Mesenchymal stem cell (in vitro differentiated cells and primary cell): ENCODE data around the gene RAD51B.
A peak's percentile ranks its signal among the peaks of the same experiment; 100 is the strongest.

Experiments
- DNase-seq: peaks from one replicate; pipeline ENCODE4 v3.0.0-alpha.2; 2013
- H2AFZ ChIP-seq: one replicate; pipeline ENCODE4 v1.6.1; 2013; ENCODE audit warnings: low read depth, mild to moderate bottlenecking, control low read depth, inconsistent platforms, low read length, moderate library complexity
- H2AK5ac ChIP-seq: 2 replicates; pipeline ENCODE4 v1.6.1; 2013; ENCODE audit warnings: low read length, moderate library complexity, mild to moderate bottlenecking, inconsistent platforms; ENCODE audit not compliant: severe bottlenecking
- H2BK120ac ChIP-seq: one replicate; pipeline ENCODE4 v1.6.1; 2013; ENCODE audit warnings: low read depth, mild to moderate bottlenecking, inconsistent platforms, low read length, moderate library complexity
- H2BK12ac ChIP-seq, 2 experiments: one replicate each; pipeline ENCODE4 v1.6.1; 2013; ENCODE audit warnings: inconsistent platforms in 2 of 2, low read length in 2 of 2, mild to moderate bottlenecking in 2 of 2, moderate library complexity in 2 of 2, control low read depth in 1 of 2
- H2BK15ac ChIP-seq: one replicate; pipeline ENCODE4 v1.6.1; 2013; ENCODE audit warnings: mild to moderate bottlenecking, low read depth, inconsistent platforms; ENCODE audit not compliant: poor library complexity, severe bottlenecking
- H2BK5ac ChIP-seq: 2 replicates; pipeline ENCODE4 v1.6.1; 2013; ENCODE audit warnings: low read depth, mild to moderate bottlenecking, low read length, control low read depth, inconsistent platforms; ENCODE audit not compliant: poor library complexity, severe bottlenecking
- H3K14ac ChIP-seq, 2 experiments: one replicate each; pipeline ENCODE4 v1.6.1; 2013; ENCODE audit warnings: inconsistent platforms in 2 of 2, low read length in 2 of 2, control low read depth in 1 of 2, mild to moderate bottlenecking in 1 of 2, moderate library complexity in 1 of 2
- H3K18ac ChIP-seq, 2 experiments: one replicate each; pipeline ENCODE4 v1.6.1; 2013; ENCODE audit warnings: inconsistent platforms in 2 of 2, low read length in 2 of 2, control low read depth in 1 of 2, low read depth in 1 of 2, mild to moderate bottlenecking in 1 of 2
- H3K23ac ChIP-seq, 2 experiments: one replicate each; pipeline ENCODE4 v1.6.1; 2013; ENCODE audit warnings: inconsistent platforms in 2 of 2, low read length in 2 of 2, mild to moderate bottlenecking in 2 of 2, moderate library complexity in 2 of 2, control low read depth in 1 of 2
- H3K27ac ChIP-seq: 2 replicates; pipeline ENCODE4 v1.5.1; 2013; ENCODE audit warnings: mild to moderate bottlenecking, moderate library complexity, low read length, control low read depth, inconsistent platforms; ENCODE audit not compliant: poor library complexity, severe bottlenecking
- H3K27me3 ChIP-seq, 2 experiments: 2 replicates each; pipeline versions ENCODE4 v1.6.1 to v1.7.0; 2013; ENCODE audit warnings: low read length in 2 of 2, mild to moderate bottlenecking in 2 of 2, moderate library complexity in 2 of 2, control low read depth in 1 of 2, inconsistent platforms in 1 of 2; ENCODE audit not compliant: control insufficient read depth in 1 of 2, insufficient read depth in 1 of 2
- H3K36me3 ChIP-seq, 2 experiments: 2 replicates each; pipeline versions ENCODE4 v1.6.1 to v1.7.0; 2013; ENCODE audit warnings: low read length in 2 of 2, control low read depth in 1 of 2, inconsistent platforms in 1 of 2, low read depth in 1 of 2, mild to moderate bottlenecking in 1 of 2; ENCODE audit not compliant: insufficient read depth in 2 of 2, control insufficient read depth in 1 of 2
- H3K4ac ChIP-seq, 2 experiments: one replicate each; pipeline ENCODE4 v1.6.1; 2013; ENCODE audit warnings: inconsistent platforms in 2 of 2, low read length in 2 of 2, mild to moderate bottlenecking in 2 of 2, moderate library complexity in 2 of 2, control low read depth in 1 of 2, low read depth in 1 of 2
- H3K4me1 ChIP-seq: 2 replicates; pipeline ENCODE4 v1.6.1; 2013; ENCODE audit warnings: low read depth, low read length, control low read depth; ENCODE audit not compliant: control insufficient read depth, insufficient read depth
- H3K4me2 ChIP-seq: 2 replicates; pipeline ENCODE4 v1.6.1; 2013; ENCODE audit warnings: low read length, mild to moderate bottlenecking, inconsistent platforms; ENCODE audit not compliant: poor library complexity, severe bottlenecking
- H3K4me3 ChIP-seq, 2 experiments: 2 replicates each; pipeline versions ENCODE4 v1.5.1 to v1.7.0; 2013; ENCODE audit warnings: low read length in 2 of 2, mild to moderate bottlenecking in 2 of 2, control low read depth in 1 of 2, low read depth in 1 of 2; ENCODE audit not compliant: insufficient read depth in 1 of 2
- H3K79me1 ChIP-seq: replicated peaks from 2 replicates; pipeline ENCODE4 v1.6.1; 2013; ENCODE audit warnings: mild to moderate bottlenecking, control low read depth, low read length, inconsistent platforms; ENCODE audit not compliant: poor library complexity, severe bottlenecking
- H3K9ac ChIP-seq: 2 replicates; pipeline ENCODE4 v1.7.0; 2013; ENCODE audit warnings: mild to moderate bottlenecking, low read length, moderate library complexity
- H3K9me3 ChIP-seq: 2 replicates; pipeline ENCODE4 v1.7.0; 2013; ENCODE audit warnings: mild to moderate bottlenecking, low read length; ENCODE audit not compliant: control insufficient read depth
- H4K8ac ChIP-seq: one replicate; pipeline ENCODE4 v1.6.1; 2013; ENCODE audit warnings: inconsistent platforms, mild to moderate bottlenecking, low read length, moderate library complexity
- H4K91ac ChIP-seq: one replicate; pipeline ENCODE4 v1.6.1; 2013; ENCODE audit warnings: mild to moderate bottlenecking, low read length, inconsistent platforms
- WGBS: methylation state at CpG from one replicate; pipeline ENCODE4 v1.1.7; 2013; ENCODE audit warnings: mixed read lengths; 5-methylcytosine and 5-hydroxymethylcytosine counted together

The RAD51B gene

GRCh38 chr14:68685419-68686204 lies 866.0 kb downstream of the RAD51B start:
- H2BK12ac ChIP-seq = peak overlapping the region; percentile 33 to 99
- no peaks in the 10 kb centered on the region for H3K36me3 ChIP-seq
- peak overlapping the region; percentile 88 for H3K27ac ChIP-seq
- peak overlapping the region; percentile 29 for H4K91ac ChIP-seq
- WGBS = 51% methylated on average over 11 of the region's 12 CpGs
- H3K9me3 ChIP-seq = peaks cover 2% of the 10 kb centered on the region
- H3K4me2 ChIP-seq = no peak overlapping the region
- H3K27me3 ChIP-seq = no peaks in the 10 kb centered on the region
- peak overlapping the region; percentile 91 for H2BK120ac ChIP-seq
- peak overlapping the region; percentile 81 for H2BK5ac ChIP-seq
- peak overlapping the region; percentile 83 for H2AK5ac ChIP-seq
- peak overlapping the region; percentile 49 to 99 for H3K4ac ChIP-seq
- peak overlapping the region in 1 of 2 experiments; percentile 56 for H3K23ac ChIP-seq
- H4K8ac ChIP-seq = peak overlapping the region; percentile 49
- peak overlapping the region; percentile 96 for H2BK15ac ChIP-seq
- H3K4me3 ChIP-seq = no peak overlapping the region
- peak overlapping the region in 1 of 2 experiments; percentile 83 for H3K14ac ChIP-seq
- peaks cover 11% of the 10 kb centered on the region for H3K79me1 ChIP-seq
- H3K4me1 ChIP-seq = peaks cover 46% of the 10 kb centered on the region
- peak; percentile 79 for DNase-seq
- peak overlapping the region; percentile 19 for H2AFZ ChIP-seq
- peak overlapping the region; percentile 47 for H3K9ac ChIP-seq
- peak overlapping the region; percentile 55 to 96 for H3K18ac ChIP-seq

- peak overlapping the region; percentile 88 for H3K27ac ChIP-seq
- H3K4ac ChIP-seq = peak overlapping the region; percentile 27 to 99
- peak overlapping the region; percentile 91 for H2BK120ac ChIP-seq
- no peak overlapping the region for H3K4me2 ChIP-seq
- peak overlapping the region; percentile 96 for H2BK15ac ChIP-seq
- H3K36me3 ChIP-seq = no peaks in the 10 kb centered on the region
- peak overlapping the region in 1 of 2 experiments; percentile 83 for H3K14ac ChIP-seq
- no peak for DNase-seq
- peak overlapping the region; percentile 55 to 96 for H3K18ac ChIP-seq
- WGBS = 78% methylated on average over 1 of the region's 1 CpG
- H3K79me1 ChIP-seq = peaks cover 9% of the 10 kb centered on the region
- H3K4me3 ChIP-seq = no peak overlapping the region
- peak overlapping the region; percentile 33 to 61 for H2BK12ac ChIP-seq
- H2AFZ ChIP-seq = peak overlapping the region; percentile 19
- H3K23ac ChIP-seq = peak overlapping the region in 1 of 2 experiments; percentile 56
- peak overlapping the region; percentile 83 for H2AK5ac ChIP-seq
- H3K4me1 ChIP-seq = peaks cover 48% of the 10 kb centered on the region
- H2BK5ac ChIP-seq = peak overlapping the region; percentile 81
- H3K9me3 ChIP-seq = peaks cover 2% of the 10 kb centered on the region
- no peaks in the 10 kb centered on the region for H3K27me3 ChIP-seq
- peak overlapping the region; percentile 29 for H4K91ac ChIP-seq
- H3K9ac ChIP-seq = peak overlapping the region; percentile 47
- peak overlapping the region; percentile 8 for H4K8ac ChIP-seq
Measured at GRCh38 chr14:68686205-68686465, 866.6 kb downstream of the RAD51B start.

- peaks cover 2% of the 10 kb centered on the region for H3K9me3 ChIP-seq
- no peak overlapping the region for H3K23ac ChIP-seq
- H3K4ac ChIP-seq = peak overlapping the region; percentile 3 to 39
- H3K79me1 ChIP-seq = peaks cover 4% of the 10 kb centered on the region
- H3K4me3 ChIP-seq = no peak overlapping the region
- H3K27me3 ChIP-seq = no peaks in the 10 kb centered on the region
- no peak overlapping the region for H2BK5ac ChIP-seq
- H4K91ac ChIP-seq = peak overlapping the region; percentile 64
- peak overlapping the region; percentile 2 for H2BK120ac ChIP-seq
- no peak overlapping the region for H2AK5ac ChIP-seq
- peak overlapping the region; percentile 40 to 80 for H2BK12ac ChIP-seq
- peaks cover 49% of the 10 kb centered on the region for H3K4me1 ChIP-seq
- H3K9ac ChIP-seq = no peak overlapping the region
- no peak for DNase-seq
- no peaks in the 10 kb centered on the region for H3K36me3 ChIP-seq
- no peak overlapping the region for H3K4me2 ChIP-seq
- 85% methylated on average over 8 of the region's 8 CpGs for WGBS
- H3K14ac ChIP-seq = no peak overlapping the region
- H2BK15ac ChIP-seq = no peak overlapping the region
- H3K27ac ChIP-seq = no peak overlapping the region
- no peak overlapping the region for H4K8ac ChIP-seq
- H2AFZ ChIP-seq = no peak overlapping the region
- H3K18ac ChIP-seq = peak overlapping the region in 1 of 2 experiments; percentile 70
Measured at GRCh38 chr14:68686724-68687123, 867.1 kb downstream of the RAD51B start.

GRCh38 chr14:68687746-68688145 lies 868.2 kb downstream of the RAD51B start:
- WGBS = 26% methylated on average over 11 of the region's 11 CpGs
- Histone ChIP-seq H2BK15ac (no peak overlapping the region), H3K27me3 (no peaks in the 10 kb centered on the region), H3K36me3 (no peaks in the 10 kb centered on the region), H4K91ac (no peak overlapping the region), H2AK5ac (no peak overlapping the region), H3K18ac (peak overlapping the region in 1 of 2 experiments; percentile 41), H3K4me3 (no peak overlapping the region), H2BK5ac (no peak overlapping the region), H3K9ac (no peak overlapping the region), H3K27ac (peak overlapping the region; percentile 80), H4K8ac (no peak overlapping the region), H3K4ac (no peak overlapping the region), H2BK12ac (peak overlapping the region; percentile 6 to 89), H3K9me3 (peaks cover 2% of the 10 kb centered on the region), H2AFZ (no peak overlapping the region), H2BK120ac (no peak overlapping the region), H3K4me1 (peaks cover 49% of the 10 kb centered on the region), H3K23ac (no peak overlapping the region), H3K14ac (no peak overlapping the region), H3K79me1 (peaks cover 3% of the 10 kb centered on the region), H3K4me2 (no peak overlapping the region)
- DNase-seq = peak; percentile 89
